ELR (cell line): ENCODE measurements around the gene TMEM18.
A peak's percentile ranks its signal among the peaks of the same experiment; 100 is the strongest.
"Not testable (repeated sequence)": the region's sequence is repeated elsewhere in the genome, so short reads cannot be mapped to it uniquely, and the experiment has no call there.

Source experiments
- DNase-seq: peaks from one replicate; pipeline ENCODE4 v3.0.0-alpha.2; 2015; ENCODE audit warnings: low read depth

Gene TMEM18

GRCh38 chr2:677056-677958 lies at the start of gene TMEM18:
TSS of gene TMEM18 (minus strand) at chr2:677406. CDS start at chr2:677345, 61 bp downstream.
- DNase-seq, result peak; percentile 98

GRCh38 chr2:726169-726568 lies 49.0 kb upstream of the TMEM18 start:
- no peak for DNase-seq

- DNase-seq, result no peak
Observed at GRCh38 chr2:725468-725867, 48.3 kb upstream of the TMEM18 start.

GRCh38 chr2:723761-724160 lies 46.6 kb upstream of the TMEM18 start:
- DNase-seq, result no peak

- no peak for DNase-seq
Observed at GRCh38 chr2:720842-721241, 43.6 kb upstream of the TMEM18 start.

GRCh38 chr2:719734-720133 lies 42.5 kb upstream of the TMEM18 start:
- DNase-seq, result no peak

GRCh38 chr2:719191-719590 lies 42.0 kb upstream of the TMEM18 start:
- DNase-seq, result no peak

GRCh38 chr2:717661-718060 lies 40.5 kb upstream of the TMEM18 start:
- no peak for DNase-seq

GRCh38 chr2:715854-716560 lies 38.8 kb upstream of the TMEM18 start:
- DNase-seq, result peak; percentile 25

- DNase-seq, result no peak
Observed at GRCh38 chr2:715038-715437, 37.8 kb upstream of the TMEM18 start.

- peak; percentile 49 for DNase-seq
Observed at GRCh38 chr2:714005-714741, 37.0 kb upstream of the TMEM18 start.

- no peak for DNase-seq
Observed at GRCh38 chr2:710867-711665, 33.9 kb upstream of the TMEM18 start.

- no peak for DNase-seq
Observed at GRCh38 chr2:709138-709765, 32.0 kb upstream of the TMEM18 start.

- DNase-seq, result no peak
Observed at GRCh38 chr2:708667-709066, 31.5 kb upstream of the TMEM18 start.

- DNase-seq, result no peak
Observed at GRCh38 chr2:705971-706511, 28.8 kb upstream of the TMEM18 start.

GRCh38 chr2:702765-703164 lies 25.6 kb upstream of the TMEM18 start:
- DNase-seq, result not testable (repeated sequence)

- DNase-seq, result no peak
Observed at GRCh38 chr2:696999-697627, 19.9 kb upstream of the TMEM18 start.

GRCh38 chr2:696463-696862 lies 19.3 kb upstream of the TMEM18 start:
- DNase-seq, result no peak

GRCh38 chr2:694906-695510 lies 17.8 kb upstream of the TMEM18 start:
- no peak for DNase-seq

GRCh38 chr2:694174-694573 lies 17.0 kb upstream of the TMEM18 start:
- DNase-seq, result no peak
